Activated CD8-positive, alpha-beta T cell treated with anti-CD3 and anti-CD28 coated beads for 36 hours (primary cell): Measurements from ENCODE around the gene NANOS2. TPM values are rescaled to one million over a fixed set of nuclear protein-coding genes. Genes with fewer than 3 reads are reported as not detected.
A peak's percentile ranks its signal among the peaks of the same experiment; 100 is the strongest.

ENCODE experiments used
- ATAC-seq: fragments of 200-7000 bp; cut with Tn5 transposase; one replicate; pipeline ENCODE4 v1.10.0; 2021; ENCODE audit warnings: mild to moderate bottlenecking, moderate library complexity
- CTCF ChIA-PET: fragments of 350-600 bp; sonication (Branson Sonifier 250); formaldehyde crosslinking; loops from one replicate; lab custom pipeline; 2021; ENCODE audit warnings: antibody characterized with exemption; lab: Charles Lee
- POLR2A ChIA-PET: fragments of 350-600 bp; sonication (Branson Sonifier 250); formaldehyde crosslinking; loops from one replicate; lab custom pipeline; 2021; ENCODE audit warnings: antibody characterized with exemption; lab: Charles Lee
- DNase-seq: peaks from one replicate; pipeline ENCODE4 v3.0.0-alpha.2; 2020
- H3K27ac Mint-ChIP-seq: one replicate; pipeline ENCODE4 v1.8.0; 2021; ENCODE audit warnings: mild to moderate bottlenecking, mixed read lengths
- H3K27me3 Mint-ChIP-seq: one replicate; pipeline ENCODE4 v1.8.0; 2021; ENCODE audit warnings: mixed read lengths
- H3K36me3 Mint-ChIP-seq: one replicate; pipeline ENCODE4 v1.8.0; 2021; ENCODE audit warnings: low read depth, mixed read lengths
- H3K4me1 Mint-ChIP-seq: one replicate; pipeline ENCODE4 v1.8.0; 2021; ENCODE audit warnings: low read depth, mixed read lengths
- H3K4me3 Mint-ChIP-seq: one replicate; pipeline ENCODE4 v1.8.0; 2021; ENCODE audit warnings: mild to moderate bottlenecking, moderate library complexity, mixed read lengths
- H3K9me3 Mint-ChIP-seq: one replicate; pipeline ENCODE4 v1.8.0; 2021; ENCODE audit warnings: mixed read lengths
- intact Hi-C: fragments of 100-400 bp; cut with micrococcal nuclease; formaldehyde crosslinking; loops from one replicate; pipeline ENCODE4 v1.10.0; 2022
- total RNA-seq, 2 experiments: library from RNA; stranded (reverse); gene quantifications; one replicate each; pipeline ENCODE4 v1.2.3, GENCODE V29; 2021
- TF ChIP-seq, protein P1 (sequence below): fragments of 200-600 bp; IDR thresholded peaks from one replicate; pipeline ENCODE4 v1.8.0; 2022; ENCODE audit warnings: antibody characterized with exemption, mild to moderate bottlenecking

NANOS2 gene
- total RNA-seq, 2 experiments from 2014 or later = not detected

DNA sequence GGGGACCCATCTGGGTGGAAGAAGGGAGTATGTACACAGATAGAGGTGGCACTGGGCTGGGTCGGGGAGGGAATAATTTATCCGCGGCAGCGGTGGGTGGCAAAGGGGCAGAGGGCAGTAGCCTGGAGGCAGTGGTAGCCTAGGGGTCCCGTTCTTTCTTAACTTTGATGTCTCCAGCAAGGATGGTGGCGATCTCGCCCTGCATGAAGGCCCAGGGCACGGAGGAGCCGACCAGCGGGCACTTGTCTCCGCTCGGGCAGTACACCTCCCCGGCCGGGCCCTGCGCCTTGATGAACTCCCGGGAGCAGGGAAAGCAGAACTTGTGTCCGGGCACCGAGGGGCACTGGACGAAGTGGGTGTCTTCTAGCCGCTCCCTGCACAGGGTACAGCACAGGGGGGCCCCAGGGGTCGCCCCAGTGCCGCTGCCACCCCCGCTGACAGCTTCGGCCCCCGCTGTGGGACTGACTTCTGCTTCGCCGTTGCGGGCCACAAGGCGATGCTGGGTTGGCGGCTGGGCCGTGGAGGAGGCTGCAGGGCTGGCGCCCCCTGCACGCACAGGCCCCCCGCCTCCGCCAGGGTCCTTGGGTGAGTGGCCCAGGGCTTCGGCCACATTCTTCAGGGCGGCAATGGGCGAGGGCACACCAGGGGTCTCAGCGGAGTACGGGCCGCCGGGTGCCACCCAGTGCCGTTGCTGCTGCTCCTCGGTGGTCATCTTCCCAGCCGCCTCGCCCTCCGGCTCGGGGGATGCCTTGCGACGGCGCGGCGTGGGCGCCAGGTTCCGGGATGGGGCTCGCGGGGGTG is 30.5 kb downstream of the NANOS2 start:
- Mint-ChIP-seq H3K4me3 (peak overlapping the region; percentile 65), H3K4me1 (peaks cover 22% of the 10 kb centered on the region), H3K27me3 (no peaks in the 10 kb centered on the region), H3K27ac (no peak overlapping the region), H3K36me3 (peaks cover 6% of the 10 kb centered on the region), H3K9me3 (no peaks in the 10 kb centered on the region)
- CTCF ChIA-PET = interaction anchor here (1.0 to 10.1 kb wide), 4 partner anchors 19 to 115 kb away, joined by 3 to 100 read pairs (median 20); partner anchors contain the start of genes FOXA3, MYPOP, SIX5 and SYMPK
- DNase-seq (no peak), ATAC-seq (no peak)
- POLR2A ChIA-PET = interaction anchor here (1.1 to 2.7 kb wide), 4 partner anchors 20 to 115 kb away, joined by 3 to 24 read pairs (median 6); partner anchors contain the start of genes FOXA3, SIX5 and SYMPK
- TF ChIP-seq, protein P1, sequence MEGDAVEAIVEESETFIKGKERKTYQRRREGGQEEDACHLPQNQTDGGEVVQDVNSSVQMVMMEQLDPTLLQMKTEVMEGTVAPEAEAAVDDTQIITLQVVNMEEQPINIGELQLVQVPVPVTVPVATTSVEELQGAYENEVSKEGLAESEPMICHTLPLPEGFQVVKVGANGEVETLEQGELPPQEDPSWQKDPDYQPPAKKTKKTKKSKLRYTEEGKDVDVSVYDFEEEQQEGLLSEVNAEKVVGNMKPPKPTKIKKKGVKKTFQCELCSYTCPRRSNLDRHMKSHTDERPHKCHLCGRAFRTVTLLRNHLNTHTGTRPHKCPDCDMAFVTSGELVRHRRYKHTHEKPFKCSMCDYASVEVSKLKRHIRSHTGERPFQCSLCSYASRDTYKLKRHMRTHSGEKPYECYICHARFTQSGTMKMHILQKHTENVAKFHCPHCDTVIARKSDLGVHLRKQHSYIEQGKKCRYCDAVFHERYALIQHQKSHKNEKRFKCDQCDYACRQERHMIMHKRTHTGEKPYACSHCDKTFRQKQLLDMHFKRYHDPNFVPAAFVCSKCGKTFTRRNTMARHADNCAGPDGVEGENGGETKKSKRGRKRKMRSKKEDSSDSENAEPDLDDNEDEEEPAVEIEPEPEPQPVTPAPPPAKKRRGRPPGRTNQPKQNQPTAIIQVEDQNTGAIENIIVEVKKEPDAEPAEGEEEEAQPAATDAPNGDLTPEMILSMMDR = peak; percentile 3
- intact Hi-C loops = no loop called here

DNA sequence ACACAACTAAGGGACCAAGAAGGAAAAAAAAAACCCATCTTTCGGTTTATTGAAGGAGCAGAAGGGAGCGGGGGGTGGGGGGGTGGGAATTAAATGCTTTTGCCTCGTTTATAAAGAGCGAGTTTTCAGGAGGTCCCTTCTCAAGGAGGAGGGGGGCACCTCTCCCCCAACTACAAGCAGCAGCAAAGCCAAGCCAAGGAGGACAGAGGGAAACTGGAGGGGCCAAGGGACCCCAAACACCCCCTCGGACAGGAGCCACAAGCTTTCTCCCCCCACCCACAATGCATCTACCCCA is 31.0 kb downstream of the NANOS2 start:
- peaks cover 22% of the 10 kb centered on the region for H3K4me1 Mint-ChIP-seq
- peaks cover 6% of the 10 kb centered on the region for H3K36me3 Mint-ChIP-seq
- ATAC-seq (no peak), DNase-seq (no peak)
- H3K9me3 Mint-ChIP-seq = no peaks in the 10 kb centered on the region
- peak overlapping the region; percentile 65 for H3K4me3 Mint-ChIP-seq
- ChIA-PET POLR2A (interaction anchor here (1.8 kb wide), 1 partner anchor 67 kb away, joined by 5 read pairs; no protein-coding TSS in a partner anchor), CTCF (interaction anchor here (1.0 to 10.1 kb wide), 6 partner anchors 17 to 114 kb away, joined by 3 to 100 read pairs (median 8); partner anchors contain the start of genes FOXA3, MYPOP, SIX5 and SYMPK)
- H3K27ac Mint-ChIP-seq = peak overlapping the region; percentile 72
- intact Hi-C loops = no loop called here
- TF ChIP-seq, protein P1 = peak; percentile 79
- no peaks in the 10 kb centered on the region for H3K27me3 Mint-ChIP-seq

DNA sequence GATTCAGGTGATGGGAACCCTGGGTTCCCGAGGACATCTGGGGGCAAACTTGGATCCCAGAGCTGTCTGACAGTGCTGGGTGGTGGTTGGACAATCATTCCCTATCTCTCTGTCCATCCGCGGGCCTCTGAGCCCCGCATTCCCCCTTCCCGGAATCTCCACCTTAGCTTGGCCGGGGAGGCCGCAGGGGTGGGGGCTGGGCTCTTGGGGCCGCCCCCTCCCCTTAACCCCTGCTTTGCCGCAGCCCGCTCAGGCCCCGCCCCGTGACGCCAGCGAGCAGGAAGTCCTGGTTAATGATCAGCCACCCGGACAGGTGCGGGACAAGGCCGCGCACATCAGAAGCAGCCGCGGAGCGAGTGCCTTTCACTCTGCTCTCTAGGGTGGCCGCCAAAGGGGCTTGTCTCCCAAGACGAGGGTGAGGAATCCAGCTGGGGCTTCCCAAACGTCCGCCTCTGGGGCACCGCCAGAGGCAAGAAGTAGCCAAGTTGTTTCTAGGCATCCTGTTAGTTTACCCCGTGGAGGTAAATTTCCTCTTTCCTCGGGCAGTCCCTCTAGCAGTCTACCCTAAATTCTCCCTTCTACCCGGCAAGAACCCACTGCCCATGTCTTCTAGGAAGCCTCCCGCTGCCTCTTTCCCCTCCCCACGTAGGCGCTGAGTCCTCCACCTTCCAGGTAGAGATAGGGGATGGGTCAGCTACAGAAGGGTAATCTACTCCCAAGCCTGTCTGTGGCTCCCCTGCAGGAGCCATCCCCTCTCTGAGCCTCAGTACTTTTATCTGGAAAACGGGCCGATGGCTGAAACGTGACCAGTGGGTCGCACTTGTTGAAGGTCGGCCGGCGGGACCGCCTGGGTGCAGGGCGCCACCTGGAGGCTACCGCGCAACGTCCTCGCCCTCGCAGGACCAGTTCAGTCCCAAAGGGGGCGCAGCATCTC is 31.7 kb downstream of the NANOS2 start:
- H3K4me1 Mint-ChIP-seq = peaks cover 23% of the 10 kb centered on the region
- POLR2A ChIA-PET = interaction anchor here (1.0 to 2.5 kb wide), 4 partner anchors 11 to 66 kb away, joined by 3 to 9 read pairs (median 5); partner anchors contain the start of gene SYMPK
- ATAC-seq (peak; percentile 40), DNase-seq (peak; percentile 93)
- CTCF ChIA-PET = interaction anchor here (1.0 to 10.1 kb wide), 13 partner anchors 9 to 145 kb away, joined by 3 to 100 read pairs (median 4); partner anchors contain the start of genes FOXA3, MYPOP, SIX5 and SYMPK
- H3K9me3 Mint-ChIP-seq = no peaks in the 10 kb centered on the region
- peak overlapping the region; percentile 72 for H3K27ac Mint-ChIP-seq
- intact Hi-C loops = no loop called here
- TF ChIP-seq, protein P1 = peak; percentile 99
- peak overlapping the region; percentile 65 for H3K4me3 Mint-ChIP-seq
- H3K36me3 Mint-ChIP-seq = peaks cover 6% of the 10 kb centered on the region
- peaks cover under 1% of the 10 kb centered on the region for H3K27me3 Mint-ChIP-seq

DNA sequence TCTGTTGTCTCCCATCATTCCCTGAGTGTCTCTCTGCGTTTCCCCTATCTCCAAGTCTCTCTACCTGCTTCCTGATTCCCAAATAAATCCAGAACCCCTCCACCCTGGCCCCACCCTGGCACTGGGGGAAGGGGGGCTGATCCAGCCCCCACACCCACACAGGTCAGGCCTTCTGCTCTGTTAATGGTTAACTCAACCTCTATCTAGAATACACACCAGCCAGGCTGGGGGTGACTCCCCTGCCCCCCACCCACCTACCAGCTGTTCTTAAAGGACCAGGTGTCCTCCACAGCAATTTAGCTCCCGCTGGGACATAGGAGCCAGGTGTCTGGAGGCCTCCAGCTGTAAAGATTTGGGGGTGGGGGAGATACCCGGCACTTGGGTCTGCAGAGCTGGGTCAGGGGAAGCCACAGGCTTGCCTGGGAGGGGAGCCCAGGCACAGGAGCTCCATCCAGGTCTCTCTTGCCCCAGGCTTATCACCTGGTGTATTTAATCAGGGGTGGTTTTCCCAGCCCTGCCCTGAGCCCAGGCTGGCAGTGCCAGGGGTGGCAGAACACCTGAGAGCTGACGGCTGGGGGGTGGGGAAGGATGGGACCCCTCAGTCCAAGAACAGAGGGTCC is 32.6 kb downstream of the NANOS2 start:
- peaks cover 6% of the 10 kb centered on the region for H3K36me3 Mint-ChIP-seq
- TF ChIP-seq, protein P1 = no peak
- peaks cover 29% of the 10 kb centered on the region for H3K4me1 Mint-ChIP-seq
- intact Hi-C loops = no loop called here
- H3K27me3 Mint-ChIP-seq = peaks cover 6% of the 10 kb centered on the region
- no peaks in the 10 kb centered on the region for H3K9me3 Mint-ChIP-seq
- no peak for DNase-seq
- no peak overlapping the region for H3K4me3 Mint-ChIP-seq
- CTCF ChIA-PET = interaction anchor here (1.0 to 10.1 kb wide), 10 partner anchors 10 to 146 kb away, joined by 3 to 100 read pairs (median 6); partner anchors contain the start of genes FOXA3, MYPOP and SYMPK
- H3K27ac Mint-ChIP-seq = no peak overlapping the region
- ATAC-seq = no peak
- POLR2A ChIA-PET = interaction anchor here (0.7 to 2.5 kb wide), 4 partner anchors 10 to 114 kb away, joined by 3 to 9 read pairs (median 4); partner anchors contain the start of gene SYMPK
